ENCODE results near the gene PARN.

Gene PARN

GRCh38 chr16:14452066-14452465, 178.0 kb downstream of the PARN start:
- DNase-seq = no peak
- Histone ChIP-seq H3K4me3 (ENCODE audit: low read depth, low read length) (no peak overlapping the region), H3K36me3 (replicated peaks) (no peaks in the 10 kb centered on the region), H3K27ac (no peak overlapping the region), H3K27me3 (replicated peaks) (no peaks in the 10 kb centered on the region)
- TF ChIP-seq, protein P1, sequence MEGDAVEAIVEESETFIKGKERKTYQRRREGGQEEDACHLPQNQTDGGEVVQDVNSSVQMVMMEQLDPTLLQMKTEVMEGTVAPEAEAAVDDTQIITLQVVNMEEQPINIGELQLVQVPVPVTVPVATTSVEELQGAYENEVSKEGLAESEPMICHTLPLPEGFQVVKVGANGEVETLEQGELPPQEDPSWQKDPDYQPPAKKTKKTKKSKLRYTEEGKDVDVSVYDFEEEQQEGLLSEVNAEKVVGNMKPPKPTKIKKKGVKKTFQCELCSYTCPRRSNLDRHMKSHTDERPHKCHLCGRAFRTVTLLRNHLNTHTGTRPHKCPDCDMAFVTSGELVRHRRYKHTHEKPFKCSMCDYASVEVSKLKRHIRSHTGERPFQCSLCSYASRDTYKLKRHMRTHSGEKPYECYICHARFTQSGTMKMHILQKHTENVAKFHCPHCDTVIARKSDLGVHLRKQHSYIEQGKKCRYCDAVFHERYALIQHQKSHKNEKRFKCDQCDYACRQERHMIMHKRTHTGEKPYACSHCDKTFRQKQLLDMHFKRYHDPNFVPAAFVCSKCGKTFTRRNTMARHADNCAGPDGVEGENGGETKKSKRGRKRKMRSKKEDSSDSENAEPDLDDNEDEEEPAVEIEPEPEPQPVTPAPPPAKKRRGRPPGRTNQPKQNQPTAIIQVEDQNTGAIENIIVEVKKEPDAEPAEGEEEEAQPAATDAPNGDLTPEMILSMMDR (IDR thresholded peaks at IDR 0.05; ENCODE audit: low read depth, low read length, missing control alignments) = no peak
- in situ Hi-C loops (cut with HindIII; ENCODE audit: low pct_ligation_motif_present, low sequenced_read_pairs) = no loop called here

- no peak overlapping the region for H3K27ac ChIP-seq
- TF ChIP-seq, protein P1 (IDR thresholded peaks at IDR 0.05; ENCODE audit: low read depth, low read length, missing control alignments) = no peak
- no peaks in the 10 kb centered on the region for H3K27me3 ChIP-seq (replicated peaks)
- H3K4me3 ChIP-seq (ENCODE audit: low read depth, low read length) = no peak overlapping the region
- H3K36me3 ChIP-seq (replicated peaks) = no peaks in the 10 kb centered on the region
- no peak for DNase-seq
- in situ Hi-C loops (cut with HindIII; ENCODE audit: low pct_ligation_motif_present, low sequenced_read_pairs) = no loop called here
These were observed 179.2 kb downstream of the PARN start for GRCh38 chr16:14450846-14451245.

DNA sequence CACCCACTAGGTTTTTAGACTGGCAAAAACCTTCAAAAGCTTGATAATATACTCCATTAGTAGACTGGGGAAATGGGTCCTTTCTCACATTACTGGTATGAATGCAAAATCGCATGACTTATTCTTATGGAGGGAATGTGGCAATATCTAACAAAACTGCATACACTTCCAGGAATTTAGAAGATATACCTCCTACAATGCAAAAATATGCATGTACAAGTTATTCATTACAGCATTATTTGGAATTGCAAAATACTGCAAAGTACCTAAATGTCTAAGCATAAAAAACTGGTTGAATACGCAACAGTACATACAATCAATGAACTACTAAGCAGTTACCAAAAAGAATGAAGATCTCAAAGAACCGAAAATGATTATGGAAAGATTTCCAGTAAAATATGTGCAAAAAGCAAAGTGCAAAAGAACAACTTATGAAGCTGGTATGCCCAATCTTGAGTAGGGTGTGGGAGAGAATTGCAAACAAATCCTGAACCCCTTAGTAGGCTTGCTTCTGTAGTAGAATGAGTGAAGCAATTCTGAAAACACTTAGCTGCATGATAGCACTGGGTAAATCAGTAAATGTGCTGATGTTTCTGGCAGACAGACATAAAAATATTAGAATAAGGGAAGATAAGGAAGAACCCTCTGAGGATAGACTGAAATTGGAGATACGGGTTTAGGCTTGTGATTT, 180.1 kb downstream of the PARN start:
- in situ Hi-C loops (cut with HindIII; ENCODE audit: low pct_ligation_motif_present, low sequenced_read_pairs) = no loop called here

DNA sequence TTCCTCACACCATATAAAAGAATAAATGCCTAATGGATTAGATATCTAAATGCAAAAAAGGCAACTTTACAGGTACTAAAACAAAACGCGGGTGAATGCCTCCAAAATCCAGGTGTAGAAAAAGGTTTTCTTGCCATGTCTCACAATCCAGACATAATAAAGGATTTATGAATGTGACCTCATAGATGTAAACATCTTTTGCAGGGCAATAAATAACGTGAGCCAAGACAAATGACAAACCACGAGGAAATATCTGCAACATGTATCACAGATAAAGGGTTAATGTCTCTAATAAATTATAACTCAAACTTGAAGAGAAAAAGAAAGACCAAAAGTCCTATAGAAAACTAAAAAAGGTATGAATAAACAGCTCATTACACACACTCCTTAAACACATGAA, 180.7 kb downstream of the PARN start:
- in situ Hi-C loops (cut with HindIII; ENCODE audit: low pct_ligation_motif_present, low sequenced_read_pairs) = no loop called here
- TF ChIP-seq, protein P1 (IDR thresholded peaks at IDR 0.05; ENCODE audit: low read depth, low read length, missing control alignments) = no peak
- no peaks in the 10 kb centered on the region for H3K27me3 ChIP-seq (replicated peaks)
- no peak overlapping the region for H3K27ac ChIP-seq
- H3K36me3 ChIP-seq (replicated peaks) = no peaks in the 10 kb centered on the region
- H3K4me3 ChIP-seq (ENCODE audit: low read depth, low read length) = no peak overlapping the region
- DNase-seq = no peak

More for the DNA sequence above, 180.1 kb downstream of the PARN start:
- no peak for DNase-seq
- TF ChIP-seq, protein P1 (IDR thresholded peaks at IDR 0.05; ENCODE audit: low read depth, low read length, missing control alignments) = no peak
- H3K4me3 ChIP-seq (ENCODE audit: low read depth, low read length) = no peak overlapping the region
- H3K27me3 ChIP-seq (replicated peaks) = no peaks in the 10 kb centered on the region
- no peaks in the 10 kb centered on the region for H3K36me3 ChIP-seq (replicated peaks)
- no peak overlapping the region for H3K27ac ChIP-seq

GRCh38 chr16:14448879-14449278, 181.2 kb downstream of the PARN start:
- H3K27ac ChIP-seq = no peak overlapping the region
- no peak overlapping the region for H3K4me3 ChIP-seq (ENCODE audit: low read depth, low read length)
- TF ChIP-seq, protein P1 (IDR thresholded peaks at IDR 0.05; ENCODE audit: low read depth, low read length, missing control alignments) = no peak
- H3K27me3 ChIP-seq (replicated peaks) = no peaks in the 10 kb centered on the region
- in situ Hi-C loops (cut with HindIII; ENCODE audit: low pct_ligation_motif_present, low sequenced_read_pairs) = no loop called here
- no peaks in the 10 kb centered on the region for H3K36me3 ChIP-seq (replicated peaks)
- DNase-seq = no peak

DNA sequence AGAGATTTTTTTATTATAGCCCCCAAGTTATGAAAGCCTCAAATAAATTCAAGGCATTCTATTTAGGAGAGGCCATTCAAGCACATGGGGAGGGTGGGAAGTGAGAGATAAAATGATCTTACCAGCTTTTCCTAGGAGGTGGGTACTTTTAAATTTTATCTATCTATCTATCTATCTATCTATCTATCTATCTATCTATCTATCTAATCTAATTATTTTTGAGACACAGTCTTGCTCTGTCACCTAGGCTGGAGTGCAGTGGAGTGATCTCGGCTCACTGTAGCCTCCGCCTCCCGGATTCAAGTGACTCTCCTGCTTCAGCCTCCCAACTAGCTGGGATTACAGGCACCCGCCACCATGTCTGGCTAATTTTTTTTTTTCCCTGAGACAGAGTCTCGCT, 182.3 kb downstream of the PARN start:
- H3K4me3 ChIP-seq (ENCODE audit: low read depth, low read length) = no peak overlapping the region
- no peaks in the 10 kb centered on the region for H3K36me3 ChIP-seq (replicated peaks)
- TF ChIP-seq, protein P1 (IDR thresholded peaks at IDR 0.05; ENCODE audit: low read depth, low read length, missing control alignments) = no peak
- DNase-seq = no peak
- H3K27ac ChIP-seq = no peak overlapping the region
- no peaks in the 10 kb centered on the region for H3K27me3 ChIP-seq (replicated peaks)
- in situ Hi-C loops (cut with HindIII; ENCODE audit: low pct_ligation_motif_present, low sequenced_read_pairs) = no loop called here

All from brain microvascular endothelial cell (primary cell).